ENCODE measurements around the gene BIN1. TPM values are rescaled to one million over a fixed set of nuclear protein-coding genes. Genes with fewer than 3 reads are reported as not detected.

BIN1 gene
- total RNA-seq, 1 donor from 2014 or later: 182 TPM

- peaks cover 16% of the 10 kb centered on the region for H3K4me1 Mint-ChIP-seq (ENCODE audit: unreplicated experiment)
- DNase-seq (ENCODE audit: low spot score): no peak
- H3K9me3 Mint-ChIP-seq (ENCODE audit: unreplicated experiment): no peaks in the 10 kb centered on the region
- no peak overlapping the region for H3K27ac Mint-ChIP-seq (ENCODE audit: unreplicated experiment)
- H3K4me3 Mint-ChIP-seq (ENCODE audit: unreplicated experiment): no peak overlapping the region
- peaks cover 24% of the 10 kb centered on the region for H3K27me3 Mint-ChIP-seq (ENCODE audit: unreplicated experiment)
- peaks cover 12% of the 10 kb centered on the region for H3K36me3 Mint-ChIP-seq (ENCODE audit: low read depth, unreplicated experiment)
- TF ChIP-seq CTCF (IDR thresholded peaks at IDR 0.05; ENCODE audit: unreplicated experiment): no peak
Measured at GRCh38 chr2:127074358-127074757, 32.6 kb downstream of the BIN1 start.

GRCh38 chr2:127072970-127073369 is 34.0 kb downstream of the BIN1 start:
- Mint-ChIP-seq H3K4me1 (ENCODE audit: unreplicated experiment) (peaks cover 16% of the 10 kb centered on the region), H3K9me3 (ENCODE audit: unreplicated experiment) (no peaks in the 10 kb centered on the region), H3K27ac (ENCODE audit: unreplicated experiment) (no peak overlapping the region), H3K4me3 (ENCODE audit: unreplicated experiment) (no peak overlapping the region), H3K36me3 (ENCODE audit: low read depth, unreplicated experiment) (peaks cover 17% of the 10 kb centered on the region), H3K27me3 (ENCODE audit: unreplicated experiment) (peaks cover 24% of the 10 kb centered on the region)
- TF ChIP-seq CTCF (IDR thresholded peaks at IDR 0.05; ENCODE audit: unreplicated experiment): no peak
- DNase-seq (ENCODE audit: low spot score): no peak

GRCh38 chr2:127072396-127072795 is 34.6 kb downstream of the BIN1 start:
- H3K4me1 Mint-ChIP-seq (ENCODE audit: unreplicated experiment): peaks cover 16% of the 10 kb centered on the region
- peaks cover 22% of the 10 kb centered on the region for H3K36me3 Mint-ChIP-seq (ENCODE audit: low read depth, unreplicated experiment)
- H3K4me3 Mint-ChIP-seq (ENCODE audit: unreplicated experiment): peak overlapping the region; percentile 81
- H3K9me3 Mint-ChIP-seq (ENCODE audit: unreplicated experiment): no peaks in the 10 kb centered on the region
- H3K27ac Mint-ChIP-seq (ENCODE audit: unreplicated experiment): no peak overlapping the region
- TF ChIP-seq CTCF (IDR thresholded peaks at IDR 0.05; ENCODE audit: unreplicated experiment): no peak
- peaks cover 22% of the 10 kb centered on the region for H3K27me3 Mint-ChIP-seq (ENCODE audit: unreplicated experiment)
- no peak for DNase-seq (ENCODE audit: low spot score)

GRCh38 chr2:127071901-127072328 is 35.0 kb downstream of the BIN1 start:
- H3K9me3 Mint-ChIP-seq (ENCODE audit: unreplicated experiment): no peaks in the 10 kb centered on the region
- peaks cover 13% of the 10 kb centered on the region for H3K4me1 Mint-ChIP-seq (ENCODE audit: unreplicated experiment)
- H3K4me3 Mint-ChIP-seq (ENCODE audit: unreplicated experiment): peak overlapping the region; percentile 81
- H3K36me3 Mint-ChIP-seq (ENCODE audit: low read depth, unreplicated experiment): peaks cover 22% of the 10 kb centered on the region
- no peak for TF ChIP-seq CTCF (IDR thresholded peaks at IDR 0.05; ENCODE audit: unreplicated experiment)
- no peak for DNase-seq (ENCODE audit: low spot score)
- H3K27ac Mint-ChIP-seq (ENCODE audit: unreplicated experiment): no peak overlapping the region
- H3K27me3 Mint-ChIP-seq (ENCODE audit: unreplicated experiment): peaks cover 22% of the 10 kb centered on the region

- H3K27ac Mint-ChIP-seq (ENCODE audit: unreplicated experiment): no peak overlapping the region
- H3K4me1 Mint-ChIP-seq (ENCODE audit: unreplicated experiment): peaks cover 16% of the 10 kb centered on the region
- no peak for TF ChIP-seq CTCF (IDR thresholded peaks at IDR 0.05; ENCODE audit: unreplicated experiment)
- H3K36me3 Mint-ChIP-seq (ENCODE audit: low read depth, unreplicated experiment): peaks cover 27% of the 10 kb centered on the region
- DNase-seq (ENCODE audit: low spot score): no peak
- H3K4me3 Mint-ChIP-seq (ENCODE audit: unreplicated experiment): no peak overlapping the region
- peaks cover 32% of the 10 kb centered on the region for H3K27me3 Mint-ChIP-seq (ENCODE audit: unreplicated experiment)
- H3K9me3 Mint-ChIP-seq (ENCODE audit: unreplicated experiment): no peaks in the 10 kb centered on the region
Measured at GRCh38 chr2:127070221-127070620, 36.7 kb downstream of the BIN1 start.
